ENCODE data around the gene HDGFL3. TPM values are rescaled to one million over a fixed set of nuclear protein-coding genes. Genes with fewer than 3 reads are reported as not detected.

HDGFL3 gene
- total RNA-seq, 4 donors from 2014 or later: 17.7 to 32.2 (median 29.4) TPM

DNA sequence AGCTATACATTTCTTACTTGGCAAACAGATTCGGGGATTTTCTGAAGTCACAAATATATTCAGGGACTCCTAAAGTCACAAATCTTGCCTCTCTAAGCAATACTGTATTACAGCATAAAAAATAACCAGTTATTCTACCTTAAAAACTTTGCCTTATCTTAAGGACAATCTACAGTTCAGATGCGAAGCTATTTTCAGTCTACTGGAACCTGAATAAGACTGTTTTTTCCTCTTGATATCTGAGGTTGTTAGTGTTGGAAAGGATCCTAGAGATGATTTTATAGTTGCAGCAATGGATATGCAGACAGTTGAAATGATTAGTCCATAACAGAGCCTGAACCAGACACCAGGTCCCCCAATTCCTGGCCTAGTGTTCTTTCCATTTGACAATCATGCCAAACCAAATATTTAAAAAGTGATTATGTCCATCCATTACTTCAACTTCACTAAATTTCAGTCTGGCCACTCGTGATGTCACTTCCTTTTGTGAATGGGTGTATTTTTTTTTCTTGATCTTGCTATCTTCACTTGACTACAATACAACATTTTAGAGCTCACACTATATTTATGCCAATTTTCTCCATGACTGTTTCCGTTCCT is 1.8 kb downstream of the HDGFL3 start:
- TF ChIP-seq, protein P1, sequence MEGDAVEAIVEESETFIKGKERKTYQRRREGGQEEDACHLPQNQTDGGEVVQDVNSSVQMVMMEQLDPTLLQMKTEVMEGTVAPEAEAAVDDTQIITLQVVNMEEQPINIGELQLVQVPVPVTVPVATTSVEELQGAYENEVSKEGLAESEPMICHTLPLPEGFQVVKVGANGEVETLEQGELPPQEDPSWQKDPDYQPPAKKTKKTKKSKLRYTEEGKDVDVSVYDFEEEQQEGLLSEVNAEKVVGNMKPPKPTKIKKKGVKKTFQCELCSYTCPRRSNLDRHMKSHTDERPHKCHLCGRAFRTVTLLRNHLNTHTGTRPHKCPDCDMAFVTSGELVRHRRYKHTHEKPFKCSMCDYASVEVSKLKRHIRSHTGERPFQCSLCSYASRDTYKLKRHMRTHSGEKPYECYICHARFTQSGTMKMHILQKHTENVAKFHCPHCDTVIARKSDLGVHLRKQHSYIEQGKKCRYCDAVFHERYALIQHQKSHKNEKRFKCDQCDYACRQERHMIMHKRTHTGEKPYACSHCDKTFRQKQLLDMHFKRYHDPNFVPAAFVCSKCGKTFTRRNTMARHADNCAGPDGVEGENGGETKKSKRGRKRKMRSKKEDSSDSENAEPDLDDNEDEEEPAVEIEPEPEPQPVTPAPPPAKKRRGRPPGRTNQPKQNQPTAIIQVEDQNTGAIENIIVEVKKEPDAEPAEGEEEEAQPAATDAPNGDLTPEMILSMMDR (IDR thresholded peaks at IDR 0.05; ENCODE audit: low read depth): no peak

DNA sequence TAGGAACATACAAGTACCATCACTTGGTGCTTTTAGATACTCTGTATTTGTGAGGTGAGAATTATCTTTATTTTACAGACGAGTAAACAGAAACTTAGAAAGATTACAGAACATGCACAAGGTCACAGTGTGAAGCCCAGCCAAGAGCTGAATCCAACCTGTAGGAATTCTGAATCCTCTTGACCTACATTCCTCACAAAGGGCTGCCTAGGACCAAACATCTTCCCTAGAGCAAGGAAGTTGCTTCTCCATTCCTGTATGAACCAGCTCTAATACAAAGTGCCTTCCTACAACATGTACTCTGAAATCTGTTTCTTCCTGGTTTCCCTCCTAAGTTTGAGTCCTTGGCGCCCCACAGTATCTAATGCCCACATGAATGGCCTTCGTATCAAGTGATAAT is 2.9 kb downstream of the HDGFL3 start:
- TF ChIP-seq, protein P1 (IDR thresholded peaks at IDR 0.05; ENCODE audit: low read depth): no peak

DNA sequence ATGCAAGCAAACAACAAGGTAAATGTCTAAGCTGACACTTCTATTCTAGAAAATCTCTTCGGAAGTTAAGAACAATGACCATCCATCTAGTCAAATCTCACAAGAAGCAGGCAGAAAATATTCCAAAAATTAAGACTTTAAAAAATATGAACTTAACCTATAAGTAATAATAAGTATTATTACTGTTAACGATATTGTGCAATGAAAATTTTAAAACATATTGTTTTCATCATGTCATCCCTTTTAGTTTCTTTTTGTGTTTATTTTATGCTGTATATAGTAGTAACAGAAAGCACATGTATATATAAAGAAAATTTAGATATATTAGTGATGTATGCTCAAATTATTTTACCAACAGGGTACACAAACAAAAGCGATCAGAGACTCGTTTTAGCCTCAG is 4.1 kb downstream of the HDGFL3 start:
- TF ChIP-seq, protein P1 (IDR thresholded peaks at IDR 0.05; ENCODE audit: low read depth): no peak

DNA sequence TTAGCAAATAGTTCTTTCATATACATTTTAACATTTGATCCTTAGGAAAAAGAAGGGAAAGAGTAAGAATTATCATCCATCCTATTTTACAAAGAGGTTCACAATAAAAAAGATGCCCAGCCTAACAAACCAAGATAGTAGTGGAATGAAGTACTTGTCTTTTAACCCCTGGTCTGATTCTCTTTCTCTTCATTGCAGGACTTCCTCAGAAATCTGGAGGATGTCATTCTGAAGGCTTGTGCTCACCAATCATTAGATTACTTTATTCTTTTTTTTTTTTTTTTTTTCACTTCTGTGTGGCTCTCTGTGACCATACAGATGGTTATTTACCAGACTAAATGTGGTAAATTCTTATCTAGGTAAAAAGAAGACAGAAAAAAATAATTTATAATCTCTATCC is 7.0 kb downstream of the HDGFL3 start:
- TF ChIP-seq, protein P1 (IDR thresholded peaks at IDR 0.05; ENCODE audit: low read depth): no peak

DNA sequence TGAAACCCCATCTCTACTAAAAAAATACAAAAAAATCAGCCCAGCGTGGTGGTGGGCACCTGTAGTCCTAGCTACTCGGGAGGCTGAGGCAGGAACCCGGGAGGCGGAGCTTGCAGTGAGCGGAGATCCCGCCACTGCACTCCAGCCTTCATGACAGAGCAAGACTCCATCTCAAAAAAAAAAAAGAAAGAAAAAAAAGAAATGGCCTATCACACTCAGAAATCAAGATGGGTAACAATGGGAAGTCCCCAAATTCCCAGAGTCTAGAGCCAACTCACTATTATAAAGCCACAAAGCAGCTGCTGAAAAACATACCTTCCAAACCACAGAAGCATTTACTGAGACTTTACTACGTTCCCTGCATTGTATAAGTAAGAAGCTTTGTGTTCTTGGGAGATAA is 7.5 kb downstream of the HDGFL3 start:
- TF ChIP-seq, protein P1 (IDR thresholded peaks at IDR 0.05; ENCODE audit: low read depth): no peak

DNA sequence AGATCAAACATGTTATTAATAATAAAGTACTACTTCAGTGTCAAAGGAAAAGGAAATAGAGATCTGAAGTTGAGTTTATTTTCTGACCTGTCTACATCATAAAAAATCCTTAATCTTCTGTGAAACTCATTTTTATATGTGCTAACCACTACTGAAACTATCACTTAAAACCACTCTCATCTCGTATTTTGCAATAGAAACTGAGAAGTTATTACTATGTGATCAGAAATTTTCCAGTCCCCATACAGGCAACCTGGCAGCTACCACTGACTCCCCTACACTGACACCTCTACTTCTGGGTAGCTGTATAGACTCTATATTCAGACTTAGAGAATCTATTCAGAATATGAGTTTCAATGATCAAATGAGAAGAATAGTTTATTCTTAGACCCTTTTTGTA is 8.3 kb downstream of the HDGFL3 start:
- TF ChIP-seq, protein P1 (IDR thresholded peaks at IDR 0.05; ENCODE audit: low read depth): no peak

DNA sequence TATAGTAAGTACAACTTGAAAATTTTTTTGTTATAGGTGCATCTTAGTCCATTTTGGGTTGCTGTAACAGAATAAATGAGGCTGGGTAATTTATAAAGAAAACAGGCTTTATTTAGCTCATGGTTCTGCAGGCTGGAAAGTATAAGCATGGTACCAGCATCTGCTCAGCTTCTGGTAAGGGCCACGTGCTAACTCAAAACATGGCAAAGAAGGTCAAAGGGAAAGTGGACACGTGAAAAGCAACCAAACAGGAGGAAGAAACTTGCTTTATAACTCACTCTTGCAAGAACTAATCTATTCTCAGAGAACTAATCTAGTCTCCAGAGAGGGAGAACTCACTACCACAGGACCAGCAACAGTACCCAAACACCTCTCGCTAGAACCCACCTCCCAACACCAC is 9.1 kb downstream of the HDGFL3 start:
- TF ChIP-seq, protein P1 (IDR thresholded peaks at IDR 0.05; ENCODE audit: low read depth): no peak

All from subcutaneous adipose tissue (tissue), 4 donors.